NCI-H1436 treated with DMSO at 0.1 percent for 48 hours (cell line): ENCODE measurements around the gene HOGA1.
"Not testable (repeated sequence)": the region's sequence is repeated elsewhere in the genome, so short reads cannot be mapped to it uniquely, and the experiment has no call there.

Experiments
- DNase-seq: peaks from one replicate; lab custom pipeline; 2025; lab: John Stamatoyannopoulos, UW

The HOGA1 gene

DNA sequence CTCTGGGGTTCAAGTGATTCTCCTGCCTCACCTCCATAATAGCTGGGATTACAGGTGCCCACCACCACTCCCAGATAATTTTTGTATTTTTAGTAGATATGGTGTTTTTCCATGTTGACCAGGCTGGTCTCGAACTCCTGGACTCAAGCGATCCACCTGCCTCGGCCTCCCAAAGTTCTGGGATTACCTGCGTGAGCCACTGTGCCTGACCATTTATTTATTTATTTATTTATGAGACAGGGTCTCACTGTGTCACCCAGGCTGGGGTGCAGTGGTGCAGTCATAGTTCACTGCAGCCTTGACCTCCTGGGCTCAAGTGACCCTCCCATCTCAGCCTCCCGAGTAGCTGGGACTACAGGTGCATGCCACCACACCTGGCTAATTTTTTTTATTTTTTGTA, 29.9 kb upstream of the HOGA1 start:
- not testable (repeated sequence) for DNase-seq

- DNase-seq = not testable (repeated sequence)
Observed at GRCh38 chr10:97555541-97555940, 28.6 kb upstream of the HOGA1 start.

DNA sequence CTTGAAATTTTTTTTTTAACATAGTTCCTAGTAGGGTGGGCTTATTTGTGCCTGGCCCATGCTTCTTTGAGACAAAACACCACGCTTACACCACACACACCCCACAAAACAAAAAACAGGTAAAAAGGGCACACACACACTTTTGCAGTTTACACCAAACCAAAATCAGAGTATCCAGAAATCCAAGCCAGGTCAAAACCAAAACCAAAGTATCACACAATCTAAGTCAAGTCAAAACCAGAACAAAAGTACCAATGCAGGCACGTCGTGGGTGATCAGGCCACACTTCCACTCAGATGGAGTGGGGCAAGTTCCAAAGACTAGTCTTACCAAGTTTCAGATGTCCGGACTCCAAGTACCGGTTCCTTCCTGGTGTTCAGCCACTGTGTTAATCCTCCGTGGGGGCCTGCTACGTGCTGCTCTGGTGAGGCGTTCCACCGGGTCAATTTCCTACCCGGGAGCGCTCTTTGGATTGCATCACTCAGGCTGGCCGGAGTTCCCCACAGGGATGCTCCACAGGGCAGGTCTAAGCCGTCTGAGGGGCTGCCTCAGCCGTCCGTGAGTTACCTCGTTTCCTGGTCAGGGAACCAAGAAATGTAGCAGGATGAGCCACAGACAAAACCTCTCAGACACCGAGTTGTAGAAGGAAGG, 23.3 kb upstream of the HOGA1 start:
- DNase-seq = not testable (repeated sequence)

DNA sequence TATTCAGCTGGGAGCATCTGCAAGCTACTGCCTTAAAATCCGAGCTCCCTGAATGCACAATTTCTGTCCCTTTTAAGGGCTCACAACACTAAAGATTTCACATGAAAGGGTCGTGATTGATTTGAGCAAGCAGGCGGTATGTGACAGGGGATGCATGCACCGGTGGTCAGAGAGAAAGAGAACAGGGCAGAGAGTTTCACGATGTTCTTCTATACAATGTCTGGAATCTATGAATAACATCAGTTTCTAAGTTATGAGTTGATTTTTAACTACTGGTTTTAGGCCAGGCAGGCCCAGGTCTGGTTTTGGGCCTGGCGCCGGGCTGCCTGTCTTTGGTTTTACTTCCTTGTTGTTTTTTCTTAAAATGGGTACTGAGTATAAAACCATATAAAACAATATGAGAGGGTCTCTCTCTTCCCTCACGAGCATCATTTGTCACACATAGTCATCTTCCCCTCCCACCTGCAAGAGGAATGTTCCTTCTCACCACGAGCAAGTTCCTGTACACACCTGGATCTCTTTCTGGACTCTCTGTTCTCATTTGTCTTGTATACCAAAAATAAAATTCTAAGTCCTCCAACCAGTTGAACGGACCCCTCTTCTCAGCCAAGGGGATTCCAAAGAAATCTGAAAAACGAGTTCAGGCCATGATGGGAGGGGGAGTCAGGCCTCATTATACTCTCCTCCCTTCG, 22.7 kb upstream of the HOGA1 start:
- DNase-seq = not testable (repeated sequence)

DNA sequence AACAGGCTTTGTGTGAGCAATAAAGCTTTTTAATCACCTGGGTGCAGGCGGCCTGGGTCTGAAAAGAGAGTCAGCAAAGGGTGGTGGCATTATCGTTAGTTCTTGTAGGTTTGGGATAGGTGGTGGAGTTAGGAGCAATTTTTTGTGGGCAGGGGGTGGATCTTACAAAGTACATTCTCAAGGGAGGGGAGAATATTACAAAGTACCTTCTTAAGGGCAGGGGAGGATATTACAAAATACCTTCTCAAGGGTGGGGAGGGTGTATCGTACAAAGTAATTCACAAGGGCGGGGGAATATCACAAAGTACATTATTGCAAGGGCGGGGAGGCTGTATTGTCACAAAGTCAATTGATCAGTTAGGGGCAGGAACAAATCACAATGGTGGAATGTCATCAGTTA, 21.9 kb upstream of the HOGA1 start:
- DNase-seq = not testable (repeated sequence)

- DNase-seq = no peak
Observed at GRCh38 chr10:97563337-97563736, 20.9 kb upstream of the HOGA1 start.

- no peak for DNase-seq
Observed at GRCh38 chr10:97564776-97565175, 19.4 kb upstream of the HOGA1 start.

DNA sequence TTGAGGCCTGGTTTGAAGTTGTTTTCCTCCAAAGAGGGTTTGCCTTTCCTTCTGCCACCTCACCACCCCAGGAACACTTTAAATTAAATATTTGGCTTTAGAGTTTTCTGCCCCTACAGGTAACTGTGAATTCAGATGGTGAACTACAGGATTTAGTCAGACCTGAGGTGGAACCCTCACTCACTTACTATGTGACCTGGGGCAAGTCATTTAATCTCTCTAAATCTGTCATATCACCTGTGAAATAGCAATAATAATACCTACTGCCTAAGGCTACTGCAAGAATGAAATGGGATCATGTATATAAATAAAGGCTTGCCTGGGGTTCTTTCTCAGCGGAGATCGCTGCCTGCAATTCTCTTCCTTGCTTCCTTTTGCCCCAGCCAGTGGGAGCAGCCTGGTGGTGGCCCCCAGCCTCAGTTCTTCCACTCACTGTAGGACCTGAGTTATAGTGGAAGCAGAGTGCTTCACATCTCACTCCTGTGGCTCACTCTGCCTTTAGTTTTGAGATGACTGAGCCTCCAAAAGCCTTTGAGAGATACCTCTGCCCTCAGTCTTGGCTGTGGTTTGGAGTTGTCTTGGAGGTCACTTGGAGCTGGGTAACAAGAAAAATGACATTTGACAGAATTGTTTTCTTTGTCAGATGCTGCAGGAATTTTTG, 17.7 kb upstream of the HOGA1 start:
- DNase-seq = no peak

GRCh38 chr10:97567891-97568290, 16.3 kb upstream of the HOGA1 start:
- DNase-seq = no peak

DNA sequence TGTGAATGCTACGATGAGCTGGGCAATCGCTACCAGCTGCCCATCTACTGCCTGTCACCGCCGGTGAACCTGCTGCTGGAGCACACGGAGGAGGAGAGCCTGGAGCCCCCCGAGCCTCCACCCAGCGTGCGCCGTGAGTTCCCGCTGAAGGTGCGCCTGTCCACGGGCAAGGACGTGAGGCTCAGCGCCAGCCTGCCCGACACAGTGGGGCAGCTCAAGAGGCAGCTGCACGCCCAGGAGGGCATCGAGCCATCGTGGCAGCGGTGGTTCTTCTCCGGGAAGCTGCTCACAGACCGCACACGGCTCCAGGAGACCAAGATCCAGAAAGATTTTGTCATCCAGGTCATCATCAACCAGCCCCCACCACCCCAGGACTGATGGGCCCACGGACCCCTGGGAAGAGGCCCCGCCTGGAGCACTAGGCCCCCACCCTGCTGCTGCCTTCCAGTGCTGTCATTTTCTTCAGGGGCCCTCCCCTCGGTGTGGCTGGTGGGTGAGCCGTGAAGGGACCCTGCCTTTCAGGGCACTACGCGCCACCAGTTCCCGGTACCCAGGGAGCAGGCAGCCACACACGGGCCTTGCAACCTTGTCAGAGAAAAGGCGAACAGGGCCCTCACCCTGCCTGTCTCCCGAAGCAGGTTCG, 13.9 kb upstream of the HOGA1 start:
- no peak for DNase-seq

DNA sequence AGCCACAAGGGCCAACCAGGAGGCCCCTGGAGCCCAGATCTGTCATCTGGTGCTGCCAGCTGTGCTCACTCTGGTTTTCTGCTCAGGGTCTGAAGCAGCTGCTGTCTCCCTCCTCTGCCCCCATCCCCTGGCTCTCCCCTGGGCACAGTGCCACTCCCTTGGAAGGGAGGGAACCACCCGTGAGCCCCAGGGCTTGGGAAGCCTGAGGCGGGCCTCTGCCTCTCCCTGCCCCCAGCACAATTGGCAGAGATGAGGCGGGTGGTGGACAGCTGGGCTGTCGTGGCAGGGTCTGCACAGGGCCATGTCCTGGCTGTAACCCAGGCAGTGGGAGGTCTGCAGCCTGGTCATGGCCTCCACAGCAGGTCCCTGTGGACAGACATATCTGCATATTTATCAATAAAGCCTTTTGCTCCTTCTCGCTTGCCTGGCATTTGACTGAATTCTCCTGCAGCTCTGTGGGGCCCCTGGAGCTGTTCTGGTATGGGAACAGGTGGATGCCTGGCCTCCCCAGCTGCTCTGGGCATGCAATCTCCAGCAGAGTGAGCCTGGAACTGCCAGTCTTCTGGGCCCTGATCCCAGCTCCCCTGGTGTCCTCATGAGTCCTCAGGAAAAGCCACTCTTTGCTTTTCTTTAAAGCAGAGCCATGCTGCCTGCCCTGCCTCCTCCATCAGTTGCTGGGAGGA, 13.3 kb upstream of the HOGA1 start:
- no peak for DNase-seq

DNA sequence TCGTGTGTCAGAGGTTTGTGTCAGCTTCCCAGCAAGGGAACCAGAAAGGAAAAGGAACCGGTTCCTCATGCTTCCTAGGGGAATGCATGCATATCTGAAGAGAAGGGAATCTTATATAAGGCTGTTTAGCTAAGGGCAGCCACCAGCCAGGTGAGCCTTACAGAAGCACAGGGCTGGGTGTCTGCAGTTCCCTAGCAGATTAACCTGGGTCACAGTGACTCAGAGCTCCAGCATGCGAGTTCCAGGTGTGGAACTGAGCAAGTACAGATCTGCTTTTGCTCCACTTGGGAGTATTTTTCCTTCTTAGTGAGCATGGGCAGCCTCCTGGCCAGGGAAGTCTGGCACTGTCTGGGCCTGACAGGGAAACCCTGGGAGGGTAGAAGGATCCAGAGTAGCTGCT, 12.6 kb upstream of the HOGA1 start:
- DNase-seq = no peak

DNA sequence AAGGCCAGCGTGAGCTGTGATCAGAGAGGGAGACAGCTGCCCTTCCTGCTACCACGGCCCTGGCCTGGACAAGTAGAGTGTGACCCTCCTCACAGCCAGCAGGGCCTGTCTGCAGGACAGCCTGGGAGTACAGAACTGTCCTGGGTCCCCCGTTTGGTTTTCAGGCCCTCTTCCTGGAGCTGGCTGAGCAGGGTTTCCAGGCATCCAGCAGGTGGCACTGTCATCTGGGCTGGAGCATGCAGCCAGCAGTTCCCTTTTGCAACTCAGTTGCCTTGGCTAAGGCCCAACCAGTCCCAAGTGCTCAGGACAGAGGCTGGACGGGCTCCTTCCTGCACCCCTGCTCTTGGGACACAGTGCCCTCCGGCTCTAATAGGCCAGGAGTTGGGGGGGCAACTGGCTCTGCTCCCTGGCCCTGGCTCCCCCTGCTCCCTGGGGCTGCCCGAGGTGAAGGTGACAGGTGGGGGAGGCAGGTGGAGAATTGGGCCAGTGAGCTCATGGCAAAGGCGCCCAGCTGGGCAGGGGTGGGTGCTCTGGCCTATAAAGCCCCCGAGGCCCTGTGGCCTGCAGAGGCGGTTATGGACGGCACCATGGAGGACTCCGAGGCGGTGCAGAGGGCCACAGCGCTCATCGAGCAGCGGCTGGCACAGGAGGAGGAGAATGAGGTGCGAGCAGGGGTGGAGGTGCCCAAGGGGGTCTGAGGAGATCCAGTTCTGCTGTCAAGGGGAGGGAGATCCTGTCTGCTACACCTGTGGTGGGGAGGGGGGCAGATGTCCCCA, 11.8 kb upstream of the HOGA1 start, which contains the start of gene ANKRD2:
ANKRD2 (plus strand) TSS at position 566 of the 776 bp plus-strand sequence; CDS start at position 576, 10 bp downstream.
- DNase-seq = no peak

DNA sequence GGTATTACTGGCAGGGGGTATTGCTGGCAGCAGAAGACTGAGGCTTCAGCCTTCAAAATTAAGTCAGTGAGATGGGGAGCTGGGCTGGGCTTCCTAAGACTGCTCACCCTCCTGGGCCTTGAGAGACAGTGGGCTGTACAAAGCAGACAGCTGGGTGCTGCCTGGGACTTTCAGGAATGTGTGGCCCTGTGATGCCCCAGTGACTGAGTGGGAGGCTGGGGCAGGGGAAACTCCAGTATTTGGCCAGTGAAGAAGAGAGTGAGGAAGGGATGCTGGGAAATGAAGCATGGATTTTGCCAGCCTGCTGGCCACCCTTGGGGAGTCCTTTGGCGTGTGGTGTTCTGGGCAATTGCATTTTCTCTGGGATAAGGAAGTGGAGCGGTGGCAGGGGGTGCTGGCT, 11.2 kb upstream of the HOGA1 start:
- DNase-seq = no peak

GRCh38 chr10:97573672-97574071, 10.5 kb upstream of the HOGA1 start:
- no peak for DNase-seq

DNA sequence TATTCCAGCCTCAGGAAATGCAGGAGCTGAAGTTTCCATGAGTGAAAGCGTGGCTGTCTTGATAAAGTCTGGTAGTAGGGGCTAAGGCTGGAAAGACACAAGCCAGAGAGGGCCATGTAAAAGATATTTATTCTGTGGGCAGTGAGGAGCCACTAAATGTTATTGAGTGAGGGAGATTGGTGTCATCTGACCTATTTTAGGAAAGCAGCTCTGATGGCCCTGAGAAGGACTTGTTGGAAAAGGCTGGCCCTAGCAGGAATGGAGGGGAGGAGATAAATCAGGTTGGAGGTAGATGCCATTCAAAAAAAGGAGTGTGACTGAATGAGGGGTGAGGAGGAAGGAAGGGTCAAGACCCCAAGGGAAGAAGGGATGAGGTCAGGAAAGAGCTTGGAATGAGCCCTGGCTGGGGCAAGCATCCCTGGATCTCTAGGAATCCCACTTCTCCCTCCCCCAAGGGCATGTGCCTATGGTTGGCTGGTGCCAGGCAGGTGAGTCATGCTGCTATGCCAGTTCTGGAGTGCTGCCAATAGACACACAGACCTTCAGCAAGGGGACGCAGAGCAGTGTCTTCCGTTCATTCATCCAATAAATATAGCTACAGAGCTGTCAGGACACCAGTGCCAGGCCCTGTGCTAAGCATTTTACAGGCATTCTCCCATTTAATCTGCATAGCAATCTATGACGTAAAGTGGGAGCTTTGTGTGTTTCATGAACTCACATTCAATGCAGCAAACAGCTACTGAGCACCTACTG, 9.6 kb upstream of the HOGA1 start:
- no peak for DNase-seq

DNA sequence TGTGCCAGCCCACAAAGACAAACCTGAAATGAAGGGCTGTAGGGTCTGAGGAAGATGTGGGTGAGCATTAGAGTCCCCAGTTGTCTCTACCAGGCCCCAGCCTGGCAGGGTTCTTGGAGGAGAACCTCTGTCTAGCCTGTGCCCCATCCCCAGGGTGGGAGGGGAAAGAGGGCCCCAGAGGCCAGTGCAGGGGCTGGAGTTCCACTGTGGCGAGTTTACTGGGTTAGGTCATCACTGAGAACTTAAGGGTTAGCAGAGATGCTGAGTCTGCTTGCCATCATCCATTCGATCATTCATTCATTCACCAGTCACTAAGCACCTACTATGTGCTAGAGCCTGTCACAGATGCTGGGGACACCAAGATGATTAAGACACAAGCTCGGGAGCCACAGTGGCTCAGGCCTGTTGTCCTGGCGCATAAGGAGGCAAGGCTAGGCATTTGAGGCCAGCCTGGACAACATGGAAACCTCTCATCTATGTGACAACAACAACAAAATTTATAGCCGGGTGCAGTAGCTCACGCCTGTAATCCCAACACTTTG, 9.0 kb upstream of the HOGA1 start:
- DNase-seq = no peak

DNA sequence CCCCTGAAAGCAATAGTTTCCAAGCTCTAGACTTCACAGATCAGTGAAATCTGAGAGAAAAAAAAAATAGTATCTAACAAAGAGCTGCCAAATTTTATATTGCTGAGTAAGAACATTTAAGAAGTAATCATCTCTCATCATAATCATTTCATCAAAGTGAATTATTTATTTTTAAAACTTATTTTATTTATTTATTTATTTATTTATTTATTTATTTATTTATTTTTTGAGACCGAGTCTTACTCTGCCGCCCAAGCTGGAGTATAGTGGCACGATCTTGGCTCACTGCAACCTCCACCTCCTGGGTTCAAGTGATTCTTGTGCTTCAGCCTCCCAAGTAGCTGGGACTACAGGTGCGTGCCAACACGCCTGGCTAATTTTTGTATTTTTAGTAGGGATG, 7.7 kb upstream of the HOGA1 start:
- DNase-seq = not testable (repeated sequence)

- no peak for DNase-seq
Observed at GRCh38 chr10:97577701-97578100, 6.5 kb upstream of the HOGA1 start.

DNA sequence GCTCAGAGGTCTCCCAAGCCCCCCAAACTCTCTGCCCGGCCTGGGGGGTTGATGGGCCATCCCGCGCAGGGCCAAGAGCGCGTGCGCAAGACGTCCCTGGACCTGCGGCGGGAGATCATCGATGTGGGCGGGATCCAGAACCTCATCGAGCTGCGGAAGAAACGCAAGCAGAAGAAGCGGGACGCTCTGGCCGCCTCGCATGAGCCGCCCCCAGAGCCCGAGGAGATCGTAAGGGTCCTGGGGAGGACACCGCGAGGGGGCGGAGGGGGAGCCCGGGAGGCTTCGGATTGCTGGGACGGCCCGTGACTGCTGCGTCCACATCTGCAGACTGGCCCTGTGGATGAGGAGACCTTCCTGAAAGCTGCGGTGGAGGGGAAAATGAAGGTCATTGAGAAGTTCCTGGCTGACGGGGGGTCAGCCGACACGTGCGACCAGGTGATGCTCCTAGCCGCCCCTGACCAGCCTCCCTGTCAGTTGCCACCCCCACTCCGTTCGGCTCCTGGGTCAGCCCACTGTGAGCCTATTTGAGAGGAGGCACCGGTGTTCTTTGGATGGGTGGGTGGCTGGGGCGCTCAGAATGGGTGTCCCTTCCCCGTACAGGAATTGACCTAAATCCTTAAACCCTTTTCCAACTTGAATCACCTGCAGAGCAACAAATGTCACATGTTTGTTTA, 5.9 kb upstream of the HOGA1 start:
- DNase-seq = no peak
